Stimulated activated CD8-positive, alpha-beta memory T cell treated with anti-CD3 and anti-CD28 coated beads, Interleukin-7, amount 100 ng/mL, for 4 hours (primary cell): Measurements from ENCODE around the gene CDH12.
"Not testable (repeated sequence)": the region's sequence is repeated elsewhere in the genome, so short reads cannot be mapped to it uniquely, and the experiment has no call there.

ENCODE experiments used
- DNase-seq, 2 donors: peaks; one replicate each; pipeline ENCODE4 v3.0.0-alpha.2; 2020; ENCODE audit warnings: low read depth in 2 of 2

The CDH12 gene

DNA sequence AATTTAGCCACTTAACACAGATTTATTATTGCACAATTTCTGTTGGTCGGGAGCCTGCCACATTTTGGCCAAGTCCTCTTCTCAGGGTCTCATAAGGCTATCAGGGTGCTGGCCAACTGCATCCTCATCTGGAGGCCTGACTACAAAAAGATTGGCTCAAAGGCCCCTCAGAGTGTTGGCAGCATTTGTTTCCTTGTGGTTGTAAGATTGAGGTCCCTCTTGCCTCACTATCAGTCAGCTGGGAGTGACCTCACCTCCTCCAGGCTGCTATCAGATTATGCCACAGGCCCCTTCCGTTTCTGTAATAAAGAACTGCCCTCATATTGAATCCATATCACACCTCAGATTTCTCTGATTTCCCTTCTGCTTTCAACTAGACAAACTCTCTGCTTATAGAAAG, 698.4 kb downstream of the CDH12 start:
- DNase-seq, result not testable (repeated sequence)

DNA sequence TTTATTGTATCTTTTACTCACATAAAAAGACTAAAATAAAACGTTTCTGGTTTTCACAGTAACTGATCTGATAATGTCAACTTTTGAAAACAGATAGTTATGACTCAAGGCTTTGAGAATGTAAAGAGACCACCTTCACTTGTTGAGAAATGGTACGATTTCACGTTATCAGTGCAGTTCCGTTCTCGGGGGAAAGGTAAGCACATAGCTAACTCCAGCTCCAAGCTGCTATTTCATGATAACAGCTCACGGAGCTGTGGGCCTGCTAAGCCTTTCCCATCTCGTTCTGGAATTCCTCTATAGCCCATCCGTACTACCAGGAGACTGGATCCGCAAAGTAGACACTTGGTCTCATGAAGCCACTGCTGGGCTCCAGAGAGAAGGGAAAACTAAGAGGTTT, 701.3 kb downstream of the CDH12 start:
- DNase-seq, result not testable (repeated sequence)

DNA sequence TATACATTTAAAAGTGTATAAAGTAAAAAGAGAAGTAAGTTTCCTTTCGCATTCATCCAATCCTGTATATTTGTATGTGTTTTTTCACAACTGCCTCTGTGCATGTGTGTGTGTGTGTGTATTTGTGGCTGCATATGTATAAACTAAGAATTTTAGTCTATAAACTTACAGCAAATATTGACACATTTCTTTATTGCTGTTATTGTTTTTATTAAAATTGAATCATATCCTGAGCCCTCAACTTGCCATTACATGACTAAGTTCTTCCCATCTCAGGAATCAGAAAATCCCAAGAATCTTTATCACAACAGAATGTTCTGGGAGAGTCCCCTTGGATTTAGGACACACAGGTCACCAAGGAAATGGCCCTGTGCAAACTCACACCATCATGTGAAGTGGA, 712.7 kb downstream of the CDH12 start:
- not testable (repeated sequence) for DNase-seq

GRCh38 chr5:22139662-22140300, 713.4 kb downstream of the CDH12 start:
- not testable (repeated sequence) for DNase-seq

GRCh38 chr5:22111320-22111719, 741.8 kb downstream of the CDH12 start:
- no peak for DNase-seq

DNA sequence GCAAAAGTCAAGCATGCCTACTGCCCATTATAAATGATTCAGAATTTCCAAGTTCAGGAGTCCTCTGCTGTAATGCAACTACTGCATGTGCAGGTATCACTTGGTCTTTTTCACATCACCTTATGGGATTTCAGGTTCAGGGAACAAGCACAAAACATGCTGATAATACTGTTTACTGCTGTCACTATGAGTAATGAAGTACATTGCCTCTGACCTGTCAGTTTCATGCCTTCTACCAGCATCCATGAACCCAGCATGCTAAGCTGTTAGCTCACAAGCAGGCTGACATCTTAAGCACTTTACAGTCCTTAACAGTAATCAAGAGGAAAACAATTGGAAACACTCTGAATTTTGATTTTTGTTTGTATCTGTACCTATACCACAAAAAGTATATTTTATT, 743.8 kb downstream of the CDH12 start:
- no peak for DNase-seq

DNA sequence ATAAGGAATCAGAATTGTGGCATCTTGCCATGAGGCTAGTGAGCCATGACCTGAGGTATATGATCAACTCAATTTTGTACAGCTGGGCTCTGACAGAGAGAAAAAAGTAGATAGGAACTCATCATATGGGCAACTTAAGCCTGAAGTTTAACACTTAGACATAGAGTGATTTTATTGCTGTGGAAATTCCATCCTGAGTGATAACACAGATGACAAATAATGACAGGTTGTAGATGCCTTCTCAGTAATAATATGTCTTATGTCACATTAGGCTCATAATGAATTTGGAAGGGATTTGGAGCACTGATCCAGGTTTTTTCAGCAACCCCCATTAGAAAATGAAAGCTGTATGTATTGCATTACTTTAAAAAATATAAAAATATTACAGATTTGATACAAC, 744.6 kb downstream of the CDH12 start:
- DNase-seq, result no peak

- no peak for DNase-seq
Measured at GRCh38 chr5:22102823-22103359, 750.3 kb downstream of the CDH12 start.

- no peak for DNase-seq
Measured at GRCh38 chr5:22088517-22088916, 764.6 kb downstream of the CDH12 start.

DNA sequence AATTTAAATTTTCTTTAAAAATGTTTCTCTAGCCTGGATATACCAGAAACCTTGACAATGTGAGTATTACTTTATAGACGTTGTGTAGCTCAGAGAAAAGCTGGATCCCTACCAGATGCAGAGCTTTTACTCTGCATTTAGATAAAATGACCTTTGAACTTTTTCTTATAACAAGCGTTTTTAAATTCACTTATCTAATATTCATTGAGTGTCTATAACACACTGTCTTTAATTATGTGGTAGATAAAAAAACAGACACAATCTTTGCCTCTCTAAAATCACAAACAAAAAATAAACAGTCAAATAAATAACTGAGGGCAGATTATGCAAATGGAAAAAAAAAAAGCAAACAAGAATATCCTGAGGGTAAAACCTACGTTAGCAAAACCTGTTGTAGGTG, 773.6 kb downstream of the CDH12 start:
- DNase-seq, result no peak

- DNase-seq, result no peak
Measured at GRCh38 chr5:22079002-22079401, 774.1 kb downstream of the CDH12 start.

DNA sequence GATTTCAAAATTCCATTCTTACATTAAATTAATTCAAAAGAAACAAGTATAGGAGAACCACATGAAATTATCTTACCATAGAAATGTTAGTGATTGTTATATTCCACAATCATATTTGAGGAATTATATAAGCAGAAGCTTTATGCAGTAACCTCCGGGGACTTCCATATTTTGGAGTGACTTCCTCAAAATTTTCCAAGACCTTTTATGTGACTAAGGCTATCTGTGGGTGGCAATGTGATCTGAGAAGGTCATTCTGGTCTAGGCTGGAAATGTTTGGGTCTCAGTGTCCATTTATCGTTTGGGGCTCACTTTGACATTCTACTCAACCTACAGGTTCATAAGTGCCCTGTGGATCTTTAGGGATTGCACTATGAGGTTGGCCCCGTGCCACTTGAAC, 776.6 kb downstream of the CDH12 start:
- no peak for DNase-seq

DNA sequence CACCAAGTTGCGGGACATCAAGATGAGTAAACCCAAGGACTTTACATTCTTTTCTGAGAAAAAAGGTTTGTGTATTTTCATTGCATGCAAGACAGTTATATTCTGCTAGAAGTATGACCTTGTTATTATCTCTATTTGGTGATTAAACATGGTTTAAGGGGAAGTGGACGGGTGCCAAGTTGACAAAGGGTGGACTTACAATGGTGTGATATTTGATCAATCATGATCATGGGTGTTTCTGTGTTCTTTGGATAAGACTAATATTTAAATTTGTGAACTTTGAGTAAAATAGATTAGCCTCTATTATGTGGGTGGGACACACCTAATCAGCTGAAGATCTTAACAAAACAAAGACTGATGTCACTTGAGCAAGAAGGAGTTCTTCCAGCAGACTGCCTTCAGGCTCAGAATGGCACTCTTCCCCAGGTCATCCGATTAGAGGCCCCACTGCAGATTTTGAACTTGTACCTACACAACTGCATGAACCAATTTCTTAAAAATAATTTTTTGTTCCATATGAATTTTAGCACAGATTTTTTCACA, 782.9 kb downstream of the CDH12 start:
- DNase-seq, result no peak

DNA sequence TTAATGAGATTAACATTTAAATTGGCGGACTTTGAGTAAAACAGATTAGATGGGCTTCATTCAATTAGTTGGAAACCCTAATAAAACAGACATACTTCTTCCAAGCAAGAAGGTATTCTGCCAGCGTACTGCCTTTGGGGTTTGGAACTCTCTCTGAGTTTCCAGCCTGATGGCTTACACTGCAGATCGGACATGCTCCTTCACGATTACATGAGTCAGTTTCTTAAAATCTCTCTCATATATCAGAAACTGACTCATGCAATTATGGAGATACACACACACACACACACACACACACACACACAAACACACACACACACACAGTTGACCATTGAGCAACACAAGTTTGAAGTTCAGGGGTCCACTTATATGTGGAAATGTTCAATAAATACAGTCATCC, 789.4 kb downstream of the CDH12 start:
- DNase-seq, result no peak

DNA sequence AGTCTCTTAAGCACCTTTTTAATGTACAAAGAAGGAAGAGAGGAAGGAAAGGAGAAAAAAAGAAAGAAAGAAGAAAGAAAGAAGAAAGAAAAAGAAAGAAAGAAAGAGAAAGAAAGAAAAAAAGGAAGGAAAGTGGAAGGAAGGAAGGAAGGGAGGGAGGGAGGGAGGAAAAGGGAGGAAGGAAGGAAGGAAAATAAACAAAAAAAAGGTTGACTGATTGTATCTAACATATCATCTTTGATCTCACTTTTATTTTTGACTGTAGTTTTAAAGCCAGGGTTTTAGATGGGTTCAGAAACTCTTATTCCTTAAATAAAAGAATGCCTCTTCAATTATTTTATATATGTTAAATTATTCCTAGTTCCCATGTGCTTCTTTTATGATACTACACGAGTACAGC, 794.5 kb downstream of the CDH12 start:
- DNase-seq, result no peak

- no peak for DNase-seq
Measured at GRCh38 chr5:22057012-22057411, 796.1 kb downstream of the CDH12 start.

DNA sequence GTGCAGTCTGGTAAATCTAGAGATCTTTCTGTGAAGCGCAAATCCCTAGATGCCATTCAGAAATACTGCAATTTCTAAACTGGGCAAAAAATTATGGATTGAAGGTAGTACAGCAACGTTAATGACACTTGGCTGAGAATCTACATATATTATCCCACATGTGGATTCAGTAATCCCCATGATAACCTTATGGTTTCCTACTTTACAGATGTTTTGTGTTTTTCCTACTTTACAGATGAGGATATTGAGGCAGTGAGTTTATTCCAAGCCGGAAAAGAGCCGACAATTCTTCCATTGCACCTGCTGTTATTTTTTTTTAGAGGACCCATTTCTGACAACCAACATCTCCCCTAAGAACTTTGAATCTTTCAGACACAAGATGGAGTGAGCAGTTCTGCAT, 796.5 kb downstream of the CDH12 start:
- no peak for DNase-seq

DNA sequence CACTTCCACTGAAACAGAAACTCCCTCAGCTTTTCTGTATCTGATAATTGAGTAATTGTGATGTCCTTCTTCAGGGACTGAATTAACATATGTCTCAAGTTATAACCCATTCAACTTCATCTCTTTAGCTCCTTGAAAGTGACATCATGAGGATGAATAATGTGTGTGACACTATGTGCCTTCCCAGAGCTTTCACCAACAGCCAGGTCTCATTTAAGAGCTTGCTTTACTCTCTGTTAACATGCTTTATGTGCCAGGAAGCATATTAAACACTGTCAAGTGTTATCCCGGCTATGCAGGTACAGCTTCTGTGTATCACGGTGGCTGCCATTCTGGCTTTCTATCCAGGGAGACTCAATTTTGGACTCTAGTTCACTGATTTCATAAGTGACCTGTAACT, 799.9 kb downstream of the CDH12 start:
- no peak for DNase-seq

DNA sequence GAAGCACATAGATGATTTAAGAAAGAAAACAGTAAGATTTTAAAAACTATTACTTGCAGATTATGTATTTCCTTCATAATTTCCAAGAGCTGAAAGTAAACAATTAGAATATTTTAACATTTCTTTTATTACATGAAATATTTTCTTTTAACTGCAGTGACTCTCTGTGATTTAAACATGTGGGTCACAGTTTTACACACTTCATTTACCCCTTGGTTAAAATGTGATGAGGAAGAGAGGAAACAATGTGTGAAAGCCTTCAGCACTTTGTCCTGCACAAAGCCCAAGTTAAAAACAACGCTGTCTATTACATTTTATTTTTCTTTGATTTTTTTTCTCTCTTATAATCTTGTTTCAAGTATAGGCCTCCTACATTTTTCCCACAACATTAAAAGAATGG, 801.3 kb downstream of the CDH12 start:
- no peak for DNase-seq

GRCh38 chr5:22050931-22051330, 802.2 kb downstream of the CDH12 start:
- DNase-seq, result no peak

DNA sequence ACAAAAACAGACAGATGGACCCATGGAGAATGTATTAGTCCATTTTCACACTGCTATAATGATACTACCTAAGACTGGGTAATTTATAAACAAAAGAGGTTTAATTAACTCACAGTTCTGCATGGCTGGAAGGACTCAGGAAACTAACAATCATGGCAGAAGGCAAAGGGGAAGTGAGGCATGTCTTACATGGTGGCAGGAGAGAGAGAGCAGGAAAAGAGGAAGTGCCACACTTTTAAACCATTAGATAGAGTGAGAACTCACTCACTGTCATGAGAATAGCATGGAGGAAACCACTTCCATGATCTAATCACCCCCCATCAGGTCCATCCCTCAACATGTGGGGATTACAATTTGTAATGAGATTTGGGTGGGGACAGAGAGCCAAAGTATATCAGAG, 808.9 kb downstream of the CDH12 start:
- DNase-seq, result no peak

GRCh38 chr5:22036061-22036460, 817.1 kb downstream of the CDH12 start:
- DNase-seq, result no peak

GRCh38 chr5:22033066-22033465, 820.1 kb downstream of the CDH12 start:
- DNase-seq, result no peak

DNA sequence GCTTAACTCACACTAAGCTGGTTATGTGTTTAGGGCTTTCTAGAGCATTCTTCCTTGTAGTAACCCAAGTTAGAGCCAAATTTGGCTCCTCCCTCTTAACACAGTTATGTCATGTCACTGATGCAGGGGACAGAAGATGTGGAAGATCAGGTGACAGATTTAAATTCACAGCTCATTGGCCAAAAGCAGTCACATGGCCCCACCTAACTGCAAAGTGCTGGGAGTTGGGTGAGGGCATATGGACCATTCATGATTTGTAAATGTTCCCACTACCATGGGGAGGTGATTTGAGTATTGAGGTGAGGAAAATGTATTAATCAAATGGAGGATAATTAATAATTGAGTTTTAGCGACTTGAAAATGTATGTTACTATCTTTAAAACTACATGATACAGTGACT, 829.4 kb downstream of the CDH12 start:
- DNase-seq, result no peak
